H7 (cell line): ENCODE measurements around the gene TMEM140. TPM values are rescaled to one million over a fixed set of nuclear protein-coding genes. Genes with fewer than 3 reads are reported as not detected.

ENCODE experiments used
- total RNA-seq: library from RNA; depleted of rRNA; stranded (reverse); fragments of >200 nt; shearing (Covaris generic); gene quantifications from 2 replicates; pipeline ENCODE4 v1.2.3, GENCODE V29; 2014; rRNA removed

The TMEM140 gene
- total RNA-seq, 1 experiment from 2014 or later = not detected

Other genes starting within 250 kb of the TMEM140 start
- gene AGBL3, start 161.6 kb upstream of the TMEM140 start, total RNA-seq = 1.00 and 1.7 TPM in 2 replicates
- gene CYREN, start 22.6 kb downstream of the TMEM140 start, total RNA-seq = 36.2 and 41.1 TPM in 2 replicates
- 9.1 and 17.4 TPM in 2 replicates for gene WDR91, start 63.5 kb downstream of the TMEM140 start, total RNA-seq
- not detected in 2 replicates for gene STRA8, start 85.8 kb downstream of the TMEM140 start, total RNA-seq